GF-D8 (cell line): ENCODE data around the gene UBXN7.
"Not testable (repeated sequence)": the region's sequence is repeated elsewhere in the genome, so short reads cannot be mapped to it uniquely, and the experiment has no call there.

Experiments
- DNase-seq: peaks from one replicate; lab custom pipeline; 2025; lab: John Stamatoyannopoulos, UW

The UBXN7 gene

GRCh38 chr3:196316799-196317686, 115.2 kb downstream of the UBXN7 start:
- not testable (repeated sequence) for DNase-seq

GRCh38 chr3:196315821-196316220, 116.4 kb downstream of the UBXN7 start:
- DNase-seq, result no peak

GRCh38 chr3:196314597-196314996, 117.6 kb downstream of the UBXN7 start:
- DNase-seq, result no peak

GRCh38 chr3:196314086-196314485, 118.1 kb downstream of the UBXN7 start:
- not testable (repeated sequence) for DNase-seq

- DNase-seq, result not testable (repeated sequence)
Observed at GRCh38 chr3:196302960-196303359, 129.3 kb downstream of the UBXN7 start.

GRCh38 chr3:196302551-196302950, 129.7 kb downstream of the UBXN7 start:
- not testable (repeated sequence) for DNase-seq

- no peak for DNase-seq
Observed at GRCh38 chr3:196298521-196298920, 133.7 kb downstream of the UBXN7 start.
